ENCODE results near the gene PTOV1.

DNA sequence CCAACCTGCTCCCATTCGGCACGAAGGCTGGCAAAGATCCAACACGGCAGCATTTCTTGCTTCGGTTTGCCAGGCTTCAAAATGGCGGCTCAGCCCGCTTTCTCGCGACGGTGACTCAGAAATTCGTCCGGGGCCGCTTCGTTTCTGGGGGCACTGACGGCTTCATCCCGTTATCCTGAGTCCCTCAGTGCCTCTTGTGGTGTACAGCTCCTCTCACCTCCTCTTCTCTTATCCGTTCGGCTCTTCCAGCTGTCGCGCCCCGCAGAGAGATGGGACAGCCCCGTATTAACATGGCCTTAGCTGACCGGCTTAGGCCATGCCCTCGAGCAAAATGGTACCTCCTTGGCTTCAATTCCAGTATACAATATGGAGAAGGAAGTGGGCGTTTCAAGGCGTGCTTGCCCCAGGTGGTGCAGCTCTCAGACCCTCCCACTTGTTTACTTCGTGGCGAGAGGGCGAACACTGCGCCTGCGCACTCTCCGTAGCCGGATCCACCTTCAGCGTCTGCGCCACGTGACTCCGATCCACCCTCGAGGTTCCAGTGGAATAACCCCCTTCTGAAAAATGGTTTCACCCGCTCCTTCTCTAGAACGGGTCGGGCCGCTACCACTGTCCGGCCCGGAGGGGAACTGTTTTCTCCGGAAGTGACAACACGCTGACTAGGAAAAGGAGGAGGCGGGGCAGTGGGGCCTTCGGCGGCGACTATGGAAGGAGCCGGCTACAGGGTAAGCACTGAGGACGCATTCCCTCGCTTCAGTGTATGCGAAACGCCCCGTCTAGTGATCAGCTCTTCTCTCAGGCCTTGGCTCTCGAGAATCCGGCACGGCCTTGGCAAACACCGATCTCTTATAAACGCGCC, 26.3 kb downstream of the PTOV1 start, which contains the start of the genes AKT1S1 and TBC1D17:
- TF ChIP-seq, protein P1, sequence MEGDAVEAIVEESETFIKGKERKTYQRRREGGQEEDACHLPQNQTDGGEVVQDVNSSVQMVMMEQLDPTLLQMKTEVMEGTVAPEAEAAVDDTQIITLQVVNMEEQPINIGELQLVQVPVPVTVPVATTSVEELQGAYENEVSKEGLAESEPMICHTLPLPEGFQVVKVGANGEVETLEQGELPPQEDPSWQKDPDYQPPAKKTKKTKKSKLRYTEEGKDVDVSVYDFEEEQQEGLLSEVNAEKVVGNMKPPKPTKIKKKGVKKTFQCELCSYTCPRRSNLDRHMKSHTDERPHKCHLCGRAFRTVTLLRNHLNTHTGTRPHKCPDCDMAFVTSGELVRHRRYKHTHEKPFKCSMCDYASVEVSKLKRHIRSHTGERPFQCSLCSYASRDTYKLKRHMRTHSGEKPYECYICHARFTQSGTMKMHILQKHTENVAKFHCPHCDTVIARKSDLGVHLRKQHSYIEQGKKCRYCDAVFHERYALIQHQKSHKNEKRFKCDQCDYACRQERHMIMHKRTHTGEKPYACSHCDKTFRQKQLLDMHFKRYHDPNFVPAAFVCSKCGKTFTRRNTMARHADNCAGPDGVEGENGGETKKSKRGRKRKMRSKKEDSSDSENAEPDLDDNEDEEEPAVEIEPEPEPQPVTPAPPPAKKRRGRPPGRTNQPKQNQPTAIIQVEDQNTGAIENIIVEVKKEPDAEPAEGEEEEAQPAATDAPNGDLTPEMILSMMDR (IDR thresholded peaks at IDR 0.05) = no peak
- TF ChIP-seq EZH2 (IDR thresholded peaks at IDR 0.05; ENCODE audit: borderline replicate concordance, insufficient read depth, low read depth, low read length, poor library complexity, severe bottlenecking) = no peak
